Measurements from ENCODE around the gene ACADS. TPM values are rescaled to one million over a fixed set of nuclear protein-coding genes. Genes with fewer than 3 reads are reported as not detected.
A peak's percentile ranks its signal among the peaks of the same experiment; 100 is the strongest.
"Not testable (repeated sequence)": the region's sequence is repeated elsewhere in the genome, so short reads cannot be mapped to it uniquely, and the experiment has no call there.

ACADS gene
- total RNA-seq, 1 experiment from 2014 or later: 3.4 TPM

DNA sequence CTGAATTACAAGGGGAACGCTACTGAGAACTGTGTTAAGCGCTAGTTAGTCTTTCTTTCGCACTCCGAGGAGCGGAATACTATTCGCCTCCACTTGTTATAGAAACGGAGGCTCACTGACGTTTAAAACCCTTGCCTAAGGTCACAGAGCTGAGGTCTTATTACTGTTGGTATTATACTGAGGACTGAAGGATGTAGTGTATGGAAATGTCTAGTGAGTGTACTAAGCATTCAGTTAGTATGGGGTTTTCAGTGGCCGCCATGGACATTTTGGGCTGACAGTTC, 826 bp downstream of the ACADS start:
- H3K36me3 ChIP-seq (ENCODE audit: insufficient read depth, low read length, poor library complexity, severe bottlenecking): peaks cover 23% of the 10 kb centered on the region
- ChIA-PET CTCF (no interaction called here), POLR2A (ENCODE audit: low non-redundant PET) (no interaction called here)
- no peak overlapping the region for H3K27ac ChIP-seq (ENCODE audit: low read depth, low read length, poor library complexity, severe bottlenecking)
- TF ChIP-seq EZH2 (IDR thresholded peaks at IDR 0.05; ENCODE audit: borderline replicate concordance, low read depth, low read length, poor library complexity, severe bottlenecking) (no peak), CTCF (conservative IDR thresholded peaks at IDR 0.05; ENCODE audit: low read depth, low read length) (no peak)
- no peaks in the 10 kb centered on the region for H3K9me3 ChIP-seq (ENCODE audit: low read depth, low read length, poor library complexity, severe bottlenecking)
- intact Hi-C loops (cut with micrococcal nuclease; ENCODE audit: unreplicated experiment): loop anchor here (5.0 kb wide), 1 partner anchor 246 kb away; no protein-coding TSS in a partner anchor
- H3K27me3 ChIP-seq (replicated peaks; ENCODE audit: insufficient read depth, low read depth, low read length, poor library complexity): no peaks in the 10 kb centered on the region
- DNase-seq (ENCODE audit: low spot score): no peak
- BruUV-seq (replicated peaks): no TSS peak
- H3K4me1 ChIP-seq (ENCODE audit: insufficient read depth, low read length, poor library complexity, severe bottlenecking): peaks cover 6% of the 10 kb centered on the region
- peak overlapping the region; percentile 51 for H3K4me3 ChIP-seq (ENCODE audit: low read depth, low read length, poor library complexity, severe bottlenecking)

DNA sequence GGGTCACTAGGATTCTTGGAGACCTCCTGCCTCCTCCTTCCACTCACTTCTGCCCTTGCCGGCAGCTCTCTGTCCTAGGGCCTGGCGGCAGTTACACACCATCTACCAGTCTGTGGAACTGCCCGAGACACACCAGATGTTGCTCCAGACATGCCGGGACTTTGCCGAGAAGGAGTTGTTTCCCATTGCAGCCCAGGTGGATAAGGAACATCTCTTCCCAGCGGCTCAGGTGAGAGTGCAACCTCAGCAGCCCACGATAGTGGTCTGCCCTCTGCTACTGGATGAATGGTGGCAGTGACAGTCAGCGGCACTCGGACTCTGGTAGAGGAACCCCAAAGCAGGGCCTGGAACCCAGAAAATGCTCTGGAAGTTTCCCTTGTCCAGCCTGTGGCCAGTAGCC, 1.3 kb downstream of the ACADS start:
- DNase-seq (ENCODE audit: low spot score): no peak

GRCh38 chr12:120732198-120732597, 6.6 kb downstream of the ACADS start:
- H3K4me1 ChIP-seq (ENCODE audit: insufficient read depth, low read length, poor library complexity, severe bottlenecking); BruUV-seq (replicated peaks); CTCF ChIA-PET; H3K36me3 ChIP-seq (ENCODE audit: insufficient read depth, low read length, poor library complexity, severe bottlenecking); POLR2A ChIA-PET (ENCODE audit: low non-redundant PET); H3K27me3 ChIP-seq (replicated peaks; ENCODE audit: insufficient read depth, low read depth, low read length, poor library complexity); H3K27ac ChIP-seq (ENCODE audit: low read depth, low read length, poor library complexity, severe bottlenecking); intact Hi-C loops (cut with micrococcal nuclease; ENCODE audit: unreplicated experiment); H3K9me3 ChIP-seq (ENCODE audit: low read depth, low read length, poor library complexity, severe bottlenecking); H3K4me3 ChIP-seq (ENCODE audit: low read depth, low read length, poor library complexity, severe bottlenecking); DNase-seq (ENCODE audit: low spot score): not testable (repeated sequence)

More for the DNA sequence above, 1.3 kb downstream of the ACADS start:
- TF ChIP-seq CTCF (conservative IDR thresholded peaks at IDR 0.05; ENCODE audit: low read depth, low read length) (no peak), EZH2 (IDR thresholded peaks at IDR 0.05; ENCODE audit: borderline replicate concordance, low read depth, low read length, poor library complexity, severe bottlenecking) (no peak)
- intact Hi-C loops (cut with micrococcal nuclease; ENCODE audit: unreplicated experiment): loop anchor here (5.0 kb wide), 1 partner anchor 245 kb away; no protein-coding TSS in a partner anchor
- BruUV-seq (replicated peaks): no TSS peak
- POLR2A ChIA-PET (ENCODE audit: low non-redundant PET): no interaction called here
- Histone ChIP-seq H3K4me3 (ENCODE audit: low read depth, low read length, poor library complexity, severe bottlenecking) (no peak overlapping the region), H3K36me3 (ENCODE audit: insufficient read depth, low read length, poor library complexity, severe bottlenecking) (peaks cover 18% of the 10 kb centered on the region), H3K9me3 (ENCODE audit: low read depth, low read length, poor library complexity, severe bottlenecking) (no peaks in the 10 kb centered on the region), H3K27me3 (replicated peaks; ENCODE audit: insufficient read depth, low read depth, low read length, poor library complexity) (no peaks in the 10 kb centered on the region), H3K4me1 (ENCODE audit: insufficient read depth, low read length, poor library complexity, severe bottlenecking) (peaks cover 6% of the 10 kb centered on the region), H3K27ac (ENCODE audit: low read depth, low read length, poor library complexity, severe bottlenecking) (no peak overlapping the region)
- CTCF ChIA-PET: no interaction called here

DNA sequence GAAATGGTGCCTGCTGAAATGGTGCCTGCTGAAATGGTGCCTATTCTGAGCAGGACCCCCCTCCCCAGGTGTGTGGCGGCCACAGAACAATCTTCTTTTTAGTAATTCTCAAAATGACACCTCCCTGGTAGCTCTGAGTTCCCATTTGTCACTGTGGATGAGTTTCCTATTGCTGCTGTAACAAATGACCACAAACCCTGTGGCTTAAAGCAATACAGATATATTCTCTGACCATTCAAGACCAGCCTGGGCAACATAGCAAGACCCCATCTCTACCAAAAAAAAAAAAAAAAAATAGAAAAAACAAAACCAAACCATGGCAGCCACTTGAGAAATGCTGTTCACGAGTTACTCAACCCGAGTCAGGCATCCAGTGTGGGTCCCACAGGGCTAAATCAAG, 7.9 kb downstream of the ACADS start:
- H3K4me3 ChIP-seq (ENCODE audit: low read depth, low read length, poor library complexity, severe bottlenecking): no peak overlapping the region
- no peak for DNase-seq (ENCODE audit: low spot score)
- CTCF ChIA-PET: no interaction called here
- no peaks in the 10 kb centered on the region for H3K27me3 ChIP-seq (replicated peaks; ENCODE audit: insufficient read depth, low read depth, low read length, poor library complexity)
- no peak overlapping the region for H3K27ac ChIP-seq (ENCODE audit: low read depth, low read length, poor library complexity, severe bottlenecking)
- no peaks in the 10 kb centered on the region for H3K9me3 ChIP-seq (ENCODE audit: low read depth, low read length, poor library complexity, severe bottlenecking)
- intact Hi-C loops (cut with micrococcal nuclease; ENCODE audit: unreplicated experiment): no loop called here
- no TSS peak for BruUV-seq (replicated peaks)
- H3K4me1 ChIP-seq (ENCODE audit: insufficient read depth, low read length, poor library complexity, severe bottlenecking): no peaks in the 10 kb centered on the region
- H3K36me3 ChIP-seq (ENCODE audit: insufficient read depth, low read length, poor library complexity, severe bottlenecking): no peaks in the 10 kb centered on the region
- TF ChIP-seq CTCF (conservative IDR thresholded peaks at IDR 0.05; ENCODE audit: low read depth, low read length) (no peak), EZH2 (IDR thresholded peaks at IDR 0.05; ENCODE audit: borderline replicate concordance, low read depth, low read length, poor library complexity, severe bottlenecking) (no peak)
- POLR2A ChIA-PET (ENCODE audit: low non-redundant PET): no interaction called here
